RWPE1 (cell line): ENCODE results near the gene FBLIM1.

Source experiments
- CTCF ChIA-PET: fragments of 350-600 bp; sonication (Branson Sonifier 250); formaldehyde crosslinking; extraction: SDS; loops from one replicate; lab custom pipeline; 2021; lab: Yijun Ruan, JAX
- POLR2A ChIA-PET: fragments of 400-600 bp; formaldehyde crosslinking; extraction: SDS; loops from one replicate; lab custom pipeline; 2020; ENCODE audit warnings: antibody characterized with exemption; ENCODE audit not compliant: low non-redundant PET; lab: Yijun Ruan, JAX
- DNase-seq: peaks from one replicate; pipeline ENCODE4 v3.0.0; 2012; ENCODE audit warnings: low spot score
- H3K27ac ChIP-seq: fragments of 450-650 bp; 2 replicates; pipeline ENCODE4 v1.5.1; 2017
- CTCF ChIP-seq: fragments of 450-650 bp; conservative IDR thresholded peaks from 2 replicates; pipeline ENCODE4 v1.5.1; 2017; ENCODE audit warnings: low read depth, mild to moderate bottlenecking

FBLIM1 gene

DNA sequence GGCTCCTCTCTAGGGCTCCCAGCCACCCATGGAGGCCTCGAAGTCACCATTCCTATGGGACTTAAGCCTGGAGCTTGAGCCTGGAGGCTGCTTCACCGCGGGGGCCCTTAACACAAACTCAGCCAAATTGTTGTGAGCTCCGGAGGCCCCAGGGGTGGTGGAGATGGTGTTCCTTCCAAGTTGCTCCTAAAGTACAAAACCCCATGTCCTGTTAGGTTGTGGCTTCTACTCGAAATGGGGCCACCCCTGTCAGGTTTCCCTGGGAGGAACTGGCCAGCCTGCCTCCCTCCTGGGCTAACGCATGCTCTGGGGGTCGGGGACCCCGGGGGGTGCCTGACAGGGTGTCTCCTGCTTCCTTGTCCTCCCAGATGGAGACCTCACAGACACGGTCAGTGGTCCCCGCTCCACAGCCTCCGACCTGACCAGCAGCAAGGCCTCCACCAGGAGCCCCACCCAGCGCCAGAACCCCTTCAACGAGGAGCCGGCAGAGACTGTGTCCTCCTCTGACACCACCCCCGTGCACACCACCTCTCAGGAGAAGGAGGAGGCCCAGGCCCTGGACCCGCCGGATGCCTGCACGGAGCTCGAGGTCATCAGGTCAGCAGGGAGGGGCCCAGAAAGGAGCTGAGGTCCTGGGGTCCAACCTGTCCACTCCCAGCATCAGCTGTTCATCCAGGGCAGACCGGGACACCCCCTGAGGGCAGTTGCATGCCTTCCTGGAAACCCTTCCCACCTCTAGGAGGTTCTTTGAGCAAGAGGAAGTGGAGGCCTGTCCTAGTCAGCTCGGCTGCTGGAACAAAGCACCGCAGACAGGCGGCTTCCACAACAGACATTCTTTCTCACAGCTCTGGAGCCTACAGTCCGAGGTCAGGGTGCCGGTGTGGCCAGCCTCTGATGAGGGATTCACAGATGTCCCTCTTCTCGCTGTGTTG lies 33.4 kb upstream of the FBLIM1 start:
- ChIA-PET POLR2A (no interaction called here), CTCF (interaction anchor here (0.6 kb wide), 1 partner anchor 92 kb away, joined by 3 read pairs; no protein-coding TSS in a partner anchor)
- H3K27ac ChIP-seq, result peak overlapping the region; percentile 20
- no peak for TF ChIP-seq CTCF
- DNase-seq, result no peak

GRCh38 chr1:15726508-15726907 lies 32.1 kb upstream of the FBLIM1 start:
- H3K27ac ChIP-seq, result peak overlapping the region; percentile 20
- no peak for DNase-seq
- CTCF ChIA-PET, result no interaction called here
- POLR2A ChIA-PET, result no interaction called here
- TF ChIP-seq CTCF, result no peak

DNA sequence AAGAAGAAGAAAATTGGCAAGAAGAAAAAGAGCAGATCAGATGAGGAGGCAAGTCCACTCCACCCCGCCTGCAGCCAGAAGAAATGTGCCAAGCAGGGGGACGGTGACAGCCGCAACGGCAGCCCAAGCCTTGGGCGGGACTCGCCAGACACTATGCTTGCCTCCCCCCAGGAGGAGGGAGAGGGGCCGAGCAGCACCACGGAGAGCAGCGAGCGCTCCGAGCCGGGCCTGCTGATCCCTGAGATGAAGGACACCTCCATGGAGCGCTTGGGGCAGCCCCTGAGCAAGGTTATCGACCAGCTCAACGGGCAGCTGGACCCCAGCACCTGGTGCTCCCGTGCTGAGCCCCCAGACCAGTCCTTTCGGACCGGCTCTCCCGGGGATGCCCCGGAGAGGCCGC lies 31.6 kb upstream of the FBLIM1 start:
- no peak for TF ChIP-seq CTCF
- peak overlapping the region; percentile 20; the same call in 1 of the 2 replicates for H3K27ac ChIP-seq
- DNase-seq, result no peak
- CTCF ChIA-PET, result no interaction called here
- POLR2A ChIA-PET, result no interaction called here

DNA sequence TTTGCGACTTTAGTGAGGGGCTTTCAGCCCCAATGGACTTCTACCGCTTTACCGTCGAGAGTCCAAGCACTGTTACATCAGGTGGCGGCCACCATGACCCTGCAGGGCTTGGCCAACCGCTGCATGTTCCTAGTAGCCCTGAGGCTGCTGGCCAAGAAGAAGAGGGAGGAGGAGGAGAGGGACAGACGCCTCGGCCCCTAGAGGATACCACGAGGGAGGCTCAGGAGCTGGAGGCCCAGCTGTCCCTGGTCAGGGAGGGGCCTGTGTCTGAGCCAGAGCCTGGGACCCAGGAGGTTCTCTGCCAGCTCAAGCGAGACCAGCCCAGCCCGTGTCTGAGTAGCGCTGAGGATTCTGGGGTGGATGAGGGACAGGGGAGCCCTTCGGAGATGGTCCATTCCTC lies 31.2 kb upstream of the FBLIM1 start:
- DNase-seq, result no peak
- TF ChIP-seq CTCF, result no peak
- peak overlapping the region; percentile 84; the same call in 1 of the 2 replicates for H3K27ac ChIP-seq
- POLR2A ChIA-PET, result no interaction called here
- CTCF ChIA-PET, result interaction anchor here (0.5 kb wide), 1 partner anchor 15 kb away, joined by 3 read pairs; no protein-coding TSS in a partner anchor

GRCh38 chr1:15727866-15728534 lies 30.6 kb upstream of the FBLIM1 start:
- peak overlapping the region; percentile 84 for H3K27ac ChIP-seq
- CTCF ChIA-PET, result interaction anchor here (0.5 kb wide), 1 partner anchor 16 kb away, joined by 3 read pairs; no protein-coding TSS in a partner anchor
- TF ChIP-seq CTCF, result no peak
- POLR2A ChIA-PET, result no interaction called here
- no peak for DNase-seq

DNA sequence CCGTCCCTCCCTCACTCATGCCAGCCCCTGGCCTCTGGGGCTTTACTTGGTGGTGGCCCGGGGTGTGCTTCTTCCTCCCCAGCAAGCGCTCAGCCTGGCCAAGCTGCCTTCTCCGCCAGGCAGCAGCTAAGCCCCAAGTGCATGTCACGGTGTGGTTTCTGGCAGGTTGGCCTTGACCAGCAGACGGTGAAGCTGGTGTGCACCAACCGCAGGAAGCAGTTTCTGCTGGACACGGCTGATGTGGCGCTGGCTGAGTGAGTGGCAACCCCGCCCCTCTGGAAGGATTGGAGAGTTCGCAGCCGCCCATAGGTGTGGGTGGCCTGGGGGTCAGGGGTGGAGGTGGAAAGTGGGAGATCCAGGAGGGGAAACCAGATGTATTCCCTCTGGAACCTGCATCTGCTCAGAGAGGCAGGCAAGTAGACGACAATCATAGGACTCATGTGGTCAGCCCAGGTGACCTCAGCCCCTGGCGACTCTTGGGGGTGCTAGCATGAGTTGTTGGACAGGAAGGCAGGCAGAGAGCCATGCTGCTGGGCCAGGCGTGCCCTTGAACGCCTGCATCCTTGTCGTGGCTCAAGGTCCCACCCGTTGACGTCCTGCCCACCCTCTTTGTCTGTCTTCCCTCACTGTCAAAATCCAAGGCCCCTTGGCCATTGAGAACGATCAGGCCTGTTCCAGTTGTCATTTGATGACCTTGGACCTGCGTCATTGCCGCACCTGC lies 29.5 kb upstream of the FBLIM1 start:
- H3K27ac ChIP-seq, result peak overlapping the region; percentile 84
- ChIA-PET POLR2A (no interaction called here), CTCF (no interaction called here)
- no peak for TF ChIP-seq CTCF
- DNase-seq, result no peak
